ES-I3 (cell line): ENCODE measurements around the gene RFC3.

Experiments used
- H3K36me3 ChIP-seq: 2 replicates; pipeline ENCODE4 v1.6.1; 2013; ENCODE audit warnings: mild to moderate bottlenecking, low read length, control low read depth, moderate library complexity; ENCODE audit not compliant: insufficient read depth
- H3K4me1 ChIP-seq: 2 replicates; pipeline ENCODE4 v1.6.1; 2013; ENCODE audit warnings: mild to moderate bottlenecking, control low read depth, low read length; ENCODE audit not compliant: insufficient read depth
- H3K9ac ChIP-seq: 2 replicates; pipeline ENCODE4 v1.6.1; 2013; ENCODE audit warnings: low read depth, mild to moderate bottlenecking, low read length, moderate library complexity
- H3K9me3 ChIP-seq: 2 replicates; pipeline ENCODE4 v1.6.1; 2013; ENCODE audit warnings: mild to moderate bottlenecking, low read length, moderate library complexity; ENCODE audit not compliant: control insufficient read depth, insufficient read depth

RFC3 gene

GRCh38 chr13:33868343-33868994, 50.5 kb downstream of the RFC3 start:
- no peaks in the 10 kb centered on the region for H3K4me1 ChIP-seq
- H3K9ac ChIP-seq = no peak overlapping the region
- no peaks in the 10 kb centered on the region for H3K36me3 ChIP-seq
- no peaks in the 10 kb centered on the region for H3K9me3 ChIP-seq

- H3K9ac ChIP-seq = no peak overlapping the region
- H3K9me3 ChIP-seq = no peaks in the 10 kb centered on the region
- H3K36me3 ChIP-seq = no peaks in the 10 kb centered on the region
- H3K4me1 ChIP-seq = no peaks in the 10 kb centered on the region
Measured at GRCh38 chr13:33869005-33869404, 51.1 kb downstream of the RFC3 start.

DNA sequence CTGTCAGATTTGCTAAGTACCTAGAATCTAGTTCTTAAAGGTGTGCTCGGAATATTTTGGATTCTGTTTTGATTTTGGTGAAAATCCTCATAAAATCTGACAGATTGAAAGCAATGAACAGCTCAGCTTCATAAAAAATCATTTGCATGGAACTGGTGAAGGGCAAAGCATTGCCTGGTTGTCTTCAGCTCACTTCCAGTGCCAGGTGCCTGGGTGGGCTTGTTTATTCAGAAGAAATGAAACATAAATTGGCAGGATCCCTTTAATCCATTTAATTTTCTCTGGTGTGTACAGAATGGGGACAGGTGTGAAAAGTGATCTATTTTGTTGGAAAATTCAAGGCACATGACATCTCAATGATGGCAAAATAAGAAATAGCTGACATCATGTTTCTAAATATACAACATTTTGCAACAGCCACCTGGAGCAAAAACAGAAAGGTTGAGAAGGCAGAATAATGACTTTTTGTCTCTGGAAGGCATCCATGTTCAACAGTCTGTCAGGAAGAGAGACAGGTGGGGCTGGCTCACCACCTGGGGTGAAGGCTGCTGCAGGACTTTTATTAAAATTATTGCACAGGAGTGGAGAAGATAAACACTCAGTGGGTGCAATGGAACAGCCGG, 52.2 kb downstream of the RFC3 start:
- H3K9me3 ChIP-seq = no peaks in the 10 kb centered on the region
- H3K4me1 ChIP-seq = no peaks in the 10 kb centered on the region

DNA sequence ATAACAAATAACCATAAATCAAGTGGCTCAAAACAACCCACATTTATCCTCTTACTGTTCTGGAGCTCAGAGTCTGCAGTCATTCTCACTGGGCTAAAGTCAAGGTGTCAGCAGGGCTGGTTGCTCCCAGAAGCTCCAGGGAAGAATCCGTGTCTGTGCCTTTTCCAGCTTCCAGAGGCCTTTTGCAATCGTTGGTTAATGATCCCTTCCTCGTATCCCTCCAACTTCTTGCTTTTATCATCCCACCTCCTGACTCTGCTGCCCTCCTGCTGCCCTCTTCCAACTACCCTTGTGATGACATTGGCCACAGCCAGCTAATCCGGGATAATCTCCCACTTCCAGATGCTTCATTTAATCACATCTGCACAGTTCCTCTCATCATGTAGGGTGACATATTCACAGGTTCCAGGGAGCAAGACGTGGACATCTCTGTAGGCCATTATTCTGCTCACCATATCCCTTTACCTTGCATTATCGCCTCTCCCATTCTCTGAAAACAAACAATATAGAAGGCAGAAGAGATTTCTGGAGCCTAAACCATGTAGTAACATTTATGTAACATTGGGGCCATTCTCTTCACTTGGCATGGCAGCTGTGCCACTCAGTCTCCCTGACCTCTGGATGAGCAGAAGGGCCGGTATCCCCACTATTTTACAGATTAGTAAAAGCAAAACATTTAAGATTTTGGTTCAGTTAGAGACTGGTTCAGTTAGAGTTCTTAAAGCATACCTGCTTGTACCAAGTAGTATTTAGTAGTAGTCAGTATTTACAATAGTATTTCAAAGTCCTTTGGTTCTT, 53.5 kb downstream of the RFC3 start:
- Histone ChIP-seq H3K9me3 (no peaks in the 10 kb centered on the region), H3K4me1 (no peaks in the 10 kb centered on the region), H3K9ac (no peak overlapping the region), H3K36me3 (no peaks in the 10 kb centered on the region)

More for the DNA sequence above, 52.2 kb downstream of the RFC3 start:
- Histone ChIP-seq H3K9ac (no peak overlapping the region), H3K36me3 (no peaks in the 10 kb centered on the region)

- Histone ChIP-seq H3K36me3 (no peaks in the 10 kb centered on the region), H3K9ac (no peak overlapping the region), H3K9me3 (no peaks in the 10 kb centered on the region)
Measured at GRCh38 chr13:33872005-33872351, 54.0 kb downstream of the RFC3 start.

DNA sequence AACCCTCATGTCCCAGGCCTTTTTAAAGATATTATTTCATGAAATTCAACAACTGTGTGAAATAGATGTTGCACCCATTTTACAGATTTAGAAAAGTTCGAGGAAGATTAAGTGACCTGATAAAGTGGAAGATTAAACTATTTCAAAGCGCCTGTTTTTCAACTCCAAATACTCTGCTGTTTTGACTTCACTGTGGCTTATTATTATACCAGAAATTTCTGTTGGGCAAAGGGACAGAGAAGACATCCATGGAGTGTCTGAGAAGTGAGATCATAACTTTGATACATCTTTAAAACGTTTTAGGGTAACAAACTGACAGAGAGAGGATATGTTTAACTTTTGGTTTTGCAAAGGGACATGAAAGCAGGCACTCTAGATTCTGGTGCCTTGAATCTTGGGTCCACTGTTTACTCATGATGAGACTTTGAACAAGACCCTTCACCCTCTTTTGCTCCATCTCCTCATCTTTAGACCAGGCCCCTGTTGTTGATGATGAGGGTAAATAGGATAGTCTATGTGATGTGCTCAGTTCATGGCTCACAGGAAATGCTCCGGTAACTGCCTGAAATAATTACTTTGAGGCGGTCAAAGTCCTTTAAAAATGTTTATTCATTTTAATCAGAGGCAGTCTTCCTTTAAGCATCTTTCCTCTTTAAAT, 55.4 kb downstream of the RFC3 start:
- no peak overlapping the region for H3K9ac ChIP-seq
- H3K36me3 ChIP-seq = no peaks in the 10 kb centered on the region
- no peaks in the 10 kb centered on the region for H3K4me1 ChIP-seq
- no peaks in the 10 kb centered on the region for H3K9me3 ChIP-seq

More at GRCh38 chr13:33872005-33872351, 54.0 kb downstream of the RFC3 start:
- no peaks in the 10 kb centered on the region for H3K4me1 ChIP-seq

DNA sequence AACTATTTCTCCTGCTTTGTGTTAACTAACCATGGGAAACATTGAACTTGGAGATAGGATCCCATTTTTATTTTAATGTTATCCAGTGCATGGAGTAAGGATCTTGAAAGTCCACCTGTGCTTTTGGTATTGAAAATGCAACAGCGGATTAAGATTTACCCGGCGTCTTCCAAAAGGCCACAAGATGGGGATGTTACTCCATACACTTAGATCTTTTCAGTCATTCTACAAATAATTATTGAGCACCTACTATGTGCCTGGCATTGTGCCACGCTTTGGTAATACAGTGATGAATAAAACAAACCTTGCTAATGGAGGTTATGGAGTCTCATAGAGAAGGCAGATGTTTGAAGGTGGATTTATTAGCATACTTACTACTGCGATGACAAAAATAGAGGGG, 56.9 kb downstream of the RFC3 start:
- H3K9me3 ChIP-seq = peaks cover 4% of the 10 kb centered on the region; the same call in 1 of the 2 replicates
- H3K9ac ChIP-seq = no peak overlapping the region
- no peaks in the 10 kb centered on the region for H3K36me3 ChIP-seq
- H3K4me1 ChIP-seq = no peaks in the 10 kb centered on the region

- no peaks in the 10 kb centered on the region for H3K4me1 ChIP-seq
- H3K9me3 ChIP-seq = peaks cover 5% of the 10 kb centered on the region; the same call in 1 of the 2 replicates
- H3K36me3 ChIP-seq = no peaks in the 10 kb centered on the region
- H3K9ac ChIP-seq = no peak overlapping the region
Measured at GRCh38 chr13:33875618-33876401, 57.9 kb downstream of the RFC3 start.

DNA sequence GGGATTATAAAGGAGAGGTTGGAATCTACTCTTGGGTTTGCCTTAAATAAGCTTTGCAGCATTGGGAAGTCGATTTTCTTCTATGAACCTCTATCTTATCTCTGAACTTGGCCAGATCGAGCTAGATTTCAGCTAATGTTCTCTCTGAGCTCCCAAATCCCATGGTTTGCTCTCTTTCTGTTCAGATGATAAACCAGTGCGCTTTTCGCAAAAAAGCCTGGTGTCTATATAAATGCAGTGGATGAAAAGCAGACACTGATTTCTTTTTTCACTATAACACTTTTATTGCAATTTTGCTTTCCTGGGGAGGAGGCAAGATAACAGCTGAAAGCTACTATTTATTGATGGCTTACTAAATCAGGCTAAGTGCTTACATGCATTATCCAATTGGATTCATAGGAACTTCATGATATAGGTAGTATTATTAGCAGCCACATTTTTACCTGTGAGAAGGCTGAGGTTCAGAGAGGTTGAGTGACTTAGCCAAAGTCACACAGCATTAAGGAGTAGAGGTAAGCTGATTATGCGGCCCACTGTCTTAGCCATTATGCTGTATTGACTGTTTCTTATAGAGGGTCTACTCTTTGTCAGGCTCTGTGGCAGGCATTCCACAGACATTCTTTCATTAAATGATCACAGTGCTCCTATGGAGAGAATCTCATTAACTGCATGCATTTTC, 58.9 kb downstream of the RFC3 start:
- Histone ChIP-seq H3K36me3 (no peaks in the 10 kb centered on the region), H3K9me3 (peaks cover 5% of the 10 kb centered on the region; the same call in 1 of the 2 replicates), H3K9ac (no peak overlapping the region), H3K4me1 (no peaks in the 10 kb centered on the region)

- H3K9ac ChIP-seq = no peak overlapping the region
- H3K36me3 ChIP-seq = no peaks in the 10 kb centered on the region
- no peaks in the 10 kb centered on the region for H3K4me1 ChIP-seq
- H3K9me3 ChIP-seq = peaks cover 5% of the 10 kb centered on the region; the same call in 1 of the 2 replicates
Measured at GRCh38 chr13:33879118-33879517, 61.2 kb downstream of the RFC3 start.

- no peaks in the 10 kb centered on the region for H3K36me3 ChIP-seq
- no peaks in the 10 kb centered on the region for H3K4me1 ChIP-seq
- H3K9ac ChIP-seq = no peak overlapping the region
- H3K9me3 ChIP-seq = peaks cover 5% of the 10 kb centered on the region; the same call in 1 of the 2 replicates
Measured at GRCh38 chr13:33882804-33883203, 64.9 kb downstream of the RFC3 start.

- H3K9ac ChIP-seq = no peak overlapping the region
- H3K9me3 ChIP-seq = peaks cover 3% of the 10 kb centered on the region; the same call in 1 of the 2 replicates
- no peaks in the 10 kb centered on the region for H3K36me3 ChIP-seq
- H3K4me1 ChIP-seq = no peaks in the 10 kb centered on the region
Measured at GRCh38 chr13:33884531-33885220, 66.7 kb downstream of the RFC3 start.
